ENCODE results near the gene PSMB11. TPM values are rescaled to one million over a fixed set of nuclear protein-coding genes. Genes with fewer than 3 reads are reported as not detected.

Gene PSMB11
- total and polyA plus RNA-seq, 10 of the 15 experiments (the other 5 are each of a cell fraction or from before 2014, with no cell fraction given) = not detected

GRCh38 chr14:23035303-23036144 is 6.5 kb upstream of the PSMB11 start:
- ChIA-PET SMC1A (ENCODE audit: uncharacterized antibody, unreplicated experiment) (interaction anchor here (1.8 kb wide), 1 partner anchor 27 kb away, joined by 6 read pairs; no protein-coding TSS in a partner anchor), POLR2A (interaction anchor here (1.0 kb wide), 1 partner anchor 28 kb away, joined by 4 read pairs; no protein-coding TSS in a partner anchor), CTCF (no interaction called here), RAD21 (ENCODE audit: unreplicated experiment) (no interaction called here)
- peak overlapping the region; percentile 47 for H3K4me2 ChIP-seq (ENCODE audit: control insufficient read depth, insufficient read depth)
- H2AFZ ChIP-seq (ENCODE audit: control insufficient read depth, low read depth, low read length) = peak overlapping the region; percentile 99
- intact Hi-C loops (cut with micrococcal nuclease; ENCODE audit: unreplicated experiment) (no loop called here), in situ Hi-C loops (cut with MboI) (no loop called here)
- DNase-seq (ENCODE audit: low read depth, low spot score) (no peak), FAIRE-seq (no peak), ATAC-seq (no peak)
- H3K36me3 ChIP-seq (ENCODE audit: control insufficient read depth in 2 of 2, insufficient read depth in 2 of 2, low read length in 1 of 2) = peaks cover 0 to 10% of the 10 kb centered on the region in 2 experiments
- 0 out of 2 replicates have a peak overlapping the region, but pooled peaks have one; percentile 34 for H3K4me3 ChIP-seq
- WGBS (ENCODE audit: insufficient coverage, insufficient replicate concordance, low lambda C conversion rate, missing lambda C conversion rate) = 65% methylated on average over 14 of the region's 14 CpGs
- H3K4me1 ChIP-seq (ENCODE audit: control insufficient read depth, insufficient read depth, low read length) = peaks cover 6% of the 10 kb centered on the region
- no TSS peak for BruUV-seq (replicated peaks)
- H3K9me3 ChIP-seq (replicated peaks; ENCODE audit: control insufficient read depth, insufficient read depth, low read length) = no peaks in the 10 kb centered on the region
- H3K27ac ChIP-seq (ENCODE audit: control insufficient read depth, insufficient read depth) = peak overlapping the region; percentile 92
- H4K20me1 ChIP-seq (ENCODE audit: control insufficient read depth, insufficient read depth) = no peaks in the 10 kb centered on the region
- no peaks in the 10 kb centered on the region for H3K27me3 ChIP-seq (replicated peaks in 1 of 2; ENCODE audit: control insufficient read depth in 2 of 2, insufficient read depth in 2 of 2, low read length in 1 of 2)
- peaks cover 17% of the 10 kb centered on the region for H3K79me2 ChIP-seq (ENCODE audit: control insufficient read depth, insufficient read depth, low read length)
- H3K9ac ChIP-seq (ENCODE audit: control insufficient read depth, insufficient read depth, low read length) = no peak overlapping the region; the same call in 1 of the 2 replicates
- TF ChIP-seq EED (IDR thresholded peaks at IDR 0.05; ENCODE audit: low read depth) (no peak), NBN (IDR thresholded peaks at IDR 0.05) (no peak), SREBF2 (IDR thresholded peaks at IDR 0.05; ENCODE audit: low read length) (no peak), IRF3 (IDR thresholded peaks at IDR 0.05) (no peak), SMARCA5 (IDR thresholded peaks at IDR 0.05) (0 out of 2 replicates have a peak, but pooled peaks have one; percentile 18), MXI1 (IDR thresholded peaks at IDR 0.05; ENCODE audit: low read depth, low read length) (no peak), CUX1 (IDR thresholded peaks at IDR 0.05; ENCODE audit: insufficient replicate concordance, low read depth, low read length) (no peak), WRNIP1 (IDR thresholded peaks at IDR 0.05; ENCODE audit: borderline replicate concordance, low read depth, low read length) (no peak), NR2C1 (IDR thresholded peaks at IDR 0.05) (no peak), NRF1 (conservative IDR thresholded peaks at IDR 0.05; ENCODE audit: low read depth, low read length) (no peak)
- TF ChIP-seq, protein P1, sequence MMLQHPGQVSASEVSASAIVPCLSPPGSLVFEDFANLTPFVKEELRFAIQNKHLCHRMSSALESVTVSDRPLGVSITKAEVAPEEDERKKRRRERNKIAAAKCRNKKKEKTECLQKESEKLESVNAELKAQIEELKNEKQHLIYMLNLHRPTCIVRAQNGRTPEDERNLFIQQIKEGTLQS (IDR thresholded peaks at IDR 0.05; ENCODE audit: borderline replicate concordance, extremely low read depth, low read depth, low read length) = no peak
- TF ChIP-seq, protein P2, sequence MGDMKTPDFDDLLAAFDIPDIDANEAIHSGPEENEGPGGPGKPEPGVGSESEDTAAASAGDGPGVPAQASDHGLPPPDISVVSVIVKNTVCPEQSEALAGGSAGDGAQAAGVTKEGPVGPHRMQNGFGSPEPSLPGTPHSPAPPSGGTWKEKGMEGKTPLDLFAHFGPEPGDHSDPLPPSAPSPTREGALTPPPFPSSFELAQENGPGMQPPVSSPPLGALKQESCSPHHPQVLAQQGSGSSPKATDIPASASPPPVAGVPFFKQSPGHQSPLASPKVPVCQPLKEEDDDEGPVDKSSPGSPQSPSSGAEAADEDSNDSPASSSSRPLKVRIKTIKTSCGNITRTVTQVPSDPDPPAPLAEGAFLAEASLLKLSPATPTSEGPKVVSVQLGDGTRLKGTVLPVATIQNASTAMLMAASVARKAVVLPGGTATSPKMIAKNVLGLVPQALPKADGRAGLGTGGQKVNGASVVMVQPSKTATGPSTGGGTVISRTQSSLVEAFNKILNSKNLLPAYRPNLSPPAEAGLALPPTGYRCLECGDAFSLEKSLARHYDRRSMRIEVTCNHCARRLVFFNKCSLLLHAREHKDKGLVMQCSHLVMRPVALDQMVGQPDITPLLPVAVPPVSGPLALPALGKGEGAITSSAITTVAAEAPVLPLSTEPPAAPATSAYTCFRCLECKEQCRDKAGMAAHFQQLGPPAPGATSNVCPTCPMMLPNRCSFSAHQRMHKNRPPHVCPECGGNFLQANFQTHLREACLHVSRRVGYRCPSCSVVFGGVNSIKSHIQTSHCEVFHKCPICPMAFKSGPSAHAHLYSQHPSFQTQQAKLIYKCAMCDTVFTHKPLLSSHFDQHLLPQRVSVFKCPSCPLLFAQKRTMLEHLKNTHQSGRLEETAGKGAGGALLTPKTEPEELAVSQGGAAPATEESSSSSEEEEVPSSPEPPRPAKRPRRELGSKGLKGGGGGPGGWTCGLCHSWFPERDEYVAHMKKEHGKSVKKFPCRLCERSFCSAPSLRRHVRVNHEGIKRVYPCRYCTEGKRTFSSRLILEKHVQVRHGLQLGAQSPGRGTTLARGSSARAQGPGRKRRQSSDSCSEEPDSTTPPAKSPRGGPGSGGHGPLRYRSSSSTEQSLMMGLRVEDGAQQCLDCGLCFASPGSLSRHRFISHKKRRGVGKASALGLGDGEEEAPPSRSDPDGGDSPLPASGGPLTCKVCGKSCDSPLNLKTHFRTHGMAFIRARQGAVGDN (IDR thresholded peaks at IDR 0.05) = 0 out of 2 replicates have a peak, but pooled peaks have one; percentile 26
